CD4-positive, alpha-beta T cell (primary cell): ENCODE measurements around the gene PNMA8A. TPM values are rescaled to one million over a fixed set of nuclear protein-coding genes. Genes with fewer than 3 reads are reported as not detected.

Experiments used
- ATAC-seq: fragments of 200-7000 bp; cut with Tn5 transposase; one replicate; pipeline ENCODE4 v1.10.0; 2022; ENCODE audit warnings: mild to moderate bottlenecking; ENCODE audit not compliant: poor library complexity
- CTCF ChIA-PET: fragments of 350-600 bp; sonication (Branson Sonifier 250); formaldehyde crosslinking; loops from one replicate; lab custom pipeline; 2021; ENCODE audit warnings: antibody characterized with exemption, inconsistent platforms; lab: Charles Lee
- POLR2A ChIA-PET: fragments of 350-600 bp; sonication (Branson Sonifier 250); formaldehyde crosslinking; loops from one replicate; lab custom pipeline; 2021; ENCODE audit warnings: antibody characterized with exemption, inconsistent platforms; lab: Charles Lee
- DNase-seq, 14 experiments: peaks; one replicate each; pipeline ENCODE4 v3.0.0-alpha.2; 2013 to 2020; ENCODE audit warnings: mixed read lengths in 2 of 14
- H3K27ac ChIP-seq, 2 donors: one replicate each; pipeline versions ENCODE4 v1.5.1 to v1.7.0; 2013; ENCODE audit warnings: low read length in 2 of 2, low read depth in 1 of 2, mild to moderate bottlenecking in 1 of 2
- H3K27me3 ChIP-seq, 2 experiments: 1 replicate in 1 of 2; 2 replicates in 1 of 2; pipeline versions ENCODE4 v1.6.1 to v1.7.0; 2013; ENCODE audit warnings: low read length in 2 of 2, control low read depth in 1 of 2, mild to moderate bottlenecking in 1 of 2, moderate library complexity in 1 of 2; ENCODE audit not compliant: insufficient read depth in 2 of 2, control insufficient read depth in 1 of 2
- H3K36me3 ChIP-seq: one replicate; pipeline ENCODE4 v1.6.1; 2013; ENCODE audit warnings: low read length, control low read depth; ENCODE audit not compliant: insufficient read depth
- H3K4me1 ChIP-seq: one replicate; pipeline ENCODE4 v1.6.1; 2013; ENCODE audit warnings: low read length, control low read depth; ENCODE audit not compliant: insufficient read depth
- H3K4me3 ChIP-seq: one replicate; pipeline ENCODE4 v1.5.1; 2013; ENCODE audit warnings: mild to moderate bottlenecking, low read length, moderate library complexity
- H3K9me3 ChIP-seq, 2 experiments: 1 replicate in 1 of 2; 2 replicates in 1 of 2; pipeline versions ENCODE4 v1.6.1 to v1.7.0; 2013; ENCODE audit warnings: low read length in 2 of 2, mild to moderate bottlenecking in 2 of 2, control low read depth in 1 of 2, moderate library complexity in 1 of 2; ENCODE audit not compliant: control insufficient read depth in 1 of 2, insufficient read depth in 1 of 2
- H3K27ac Mint-ChIP-seq: one replicate; pipeline ENCODE4 v1.8.0; 2020; ENCODE audit warnings: mixed read lengths
- H3K27me3 Mint-ChIP-seq: one replicate; pipeline ENCODE4 v1.8.0; 2021; ENCODE audit warnings: mixed read lengths
- H3K36me3 Mint-ChIP-seq: one replicate; pipeline ENCODE4 v1.8.0; 2021; ENCODE audit warnings: low read depth, mixed read lengths
- H3K4me1 Mint-ChIP-seq: one replicate; pipeline ENCODE4 v1.8.0; 2021; ENCODE audit warnings: low read depth, mixed read lengths
- H3K4me3 Mint-ChIP-seq: one replicate; pipeline ENCODE4 v1.8.0; 2020; ENCODE audit warnings: mild to moderate bottlenecking, mixed read lengths
- H3K9me3 Mint-ChIP-seq: one replicate; pipeline ENCODE4 v1.8.0; 2020; ENCODE audit warnings: mixed read lengths
- intact Hi-C, 2 experiments: fragments of 100-400 bp; cut with DNase I in 1 of 2; cut with micrococcal nuclease in 1 of 2; formaldehyde crosslinking; loops; one replicate each; pipeline versions ENCODE4 v1.15.1 to v1.9.0; 2023 to 2025; cut with DNase I, micrococcal nuclease
- total RNA-seq, 174 experiments: library from RNA in 2 of 174; stranded (reverse) in 2 of 174; gene quantifications; one replicate each; pipeline ENCODE4 v1.2.3 and lab custom pipeline; 2021 to 2026
- TF ChIP-seq, protein P1 (sequence below): fragments of 200-600 bp; IDR thresholded peaks from one replicate; pipeline ENCODE4 v1.8.0; 2022; ENCODE audit warnings: antibody characterized with exemption, mild to moderate bottlenecking

Gene PNMA8A
- total RNA-seq, 2 experiments from 2014 or later = not detected

DNA sequence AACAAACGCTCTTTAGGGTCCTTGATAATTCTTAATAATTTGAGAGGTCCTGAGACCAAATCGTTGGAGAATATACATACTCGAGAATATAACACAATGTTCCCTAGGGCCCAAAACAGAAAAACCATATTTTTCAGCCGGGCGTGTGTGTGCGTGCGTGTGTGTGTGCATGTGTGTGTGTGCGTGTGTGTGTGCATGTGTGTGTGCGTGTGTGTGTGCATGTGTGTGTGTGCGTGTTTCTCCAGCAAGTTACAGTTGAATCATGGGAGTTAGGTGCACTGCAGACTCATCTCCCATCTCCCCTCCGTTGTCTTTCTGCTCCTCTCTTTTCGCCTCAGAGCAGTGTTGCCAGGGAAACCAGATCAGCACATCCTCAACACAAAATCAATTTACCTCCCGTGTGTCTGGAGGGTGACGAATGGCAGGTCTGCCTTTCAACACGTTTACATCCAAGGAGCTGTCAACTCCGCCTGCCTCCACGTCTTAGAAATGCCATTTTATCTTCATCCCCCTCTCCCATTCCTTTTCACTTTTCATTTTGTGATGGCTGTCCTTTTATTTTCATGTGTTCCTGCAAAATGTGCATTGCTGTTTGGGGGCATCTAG, 32.6 kb upstream of the PNMA8A start:
- ATAC-seq = no peak
- intact Hi-C loops = no loop called here
- H3K27ac Mint-ChIP-seq = no peak overlapping the region
- no peak overlapping the region for H3K4me3 Mint-ChIP-seq
- TF ChIP-seq, protein P1, sequence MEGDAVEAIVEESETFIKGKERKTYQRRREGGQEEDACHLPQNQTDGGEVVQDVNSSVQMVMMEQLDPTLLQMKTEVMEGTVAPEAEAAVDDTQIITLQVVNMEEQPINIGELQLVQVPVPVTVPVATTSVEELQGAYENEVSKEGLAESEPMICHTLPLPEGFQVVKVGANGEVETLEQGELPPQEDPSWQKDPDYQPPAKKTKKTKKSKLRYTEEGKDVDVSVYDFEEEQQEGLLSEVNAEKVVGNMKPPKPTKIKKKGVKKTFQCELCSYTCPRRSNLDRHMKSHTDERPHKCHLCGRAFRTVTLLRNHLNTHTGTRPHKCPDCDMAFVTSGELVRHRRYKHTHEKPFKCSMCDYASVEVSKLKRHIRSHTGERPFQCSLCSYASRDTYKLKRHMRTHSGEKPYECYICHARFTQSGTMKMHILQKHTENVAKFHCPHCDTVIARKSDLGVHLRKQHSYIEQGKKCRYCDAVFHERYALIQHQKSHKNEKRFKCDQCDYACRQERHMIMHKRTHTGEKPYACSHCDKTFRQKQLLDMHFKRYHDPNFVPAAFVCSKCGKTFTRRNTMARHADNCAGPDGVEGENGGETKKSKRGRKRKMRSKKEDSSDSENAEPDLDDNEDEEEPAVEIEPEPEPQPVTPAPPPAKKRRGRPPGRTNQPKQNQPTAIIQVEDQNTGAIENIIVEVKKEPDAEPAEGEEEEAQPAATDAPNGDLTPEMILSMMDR = no peak
- H3K36me3 ChIP-seq = no peaks in the 10 kb centered on the region
- H3K4me1 ChIP-seq = no peaks in the 10 kb centered on the region
- no peaks in the 10 kb centered on the region for H3K9me3 ChIP-seq
- H3K4me3 ChIP-seq = no peak overlapping the region
- H3K27ac ChIP-seq = no peak overlapping the region
- H3K27me3 Mint-ChIP-seq = peaks cover 29% of the 10 kb centered on the region
- H3K4me1 Mint-ChIP-seq = no peaks in the 10 kb centered on the region
- CTCF ChIA-PET = no interaction called here
- H3K9me3 Mint-ChIP-seq = no peaks in the 10 kb centered on the region
- no peaks in the 10 kb centered on the region for H3K36me3 Mint-ChIP-seq
- H3K27me3 ChIP-seq = peaks cover 0 to 2% of the 10 kb centered on the region in 2 experiments
- DNase-seq = no peak
- POLR2A ChIA-PET = no interaction called here

DNA sequence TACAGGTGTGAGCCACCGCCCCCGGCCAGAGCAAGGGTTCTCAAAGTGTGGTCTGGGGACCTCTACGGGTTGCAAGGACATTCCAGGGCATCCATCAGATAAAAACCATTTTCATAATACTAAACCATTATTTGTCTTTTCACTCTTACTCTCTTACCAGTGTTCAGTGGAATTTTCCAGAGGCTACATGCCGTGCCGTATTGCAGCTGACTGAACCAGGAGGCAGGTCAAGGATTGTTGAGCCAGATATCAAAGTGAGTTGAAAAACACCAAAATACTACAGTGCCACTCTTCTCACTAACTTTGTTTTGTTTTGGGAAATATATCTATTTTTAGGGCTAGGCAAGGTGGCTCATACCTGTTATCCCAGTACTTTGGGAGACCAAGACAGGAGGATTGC, 31.5 kb upstream of the PNMA8A start:
- no peaks in the 10 kb centered on the region for H3K4me1 Mint-ChIP-seq
- no peak for ATAC-seq
- H3K36me3 Mint-ChIP-seq = no peaks in the 10 kb centered on the region
- CTCF ChIA-PET = no interaction called here
- no peak for DNase-seq
- peaks cover 27% of the 10 kb centered on the region for H3K27me3 Mint-ChIP-seq
- no peak overlapping the region for H3K4me3 ChIP-seq
- TF ChIP-seq, protein P1 = no peak
- H3K36me3 ChIP-seq = no peaks in the 10 kb centered on the region
- no peaks in the 10 kb centered on the region for H3K9me3 ChIP-seq
- POLR2A ChIA-PET = no interaction called here
- peaks cover 0 to 2% of the 10 kb centered on the region in 2 experiments for H3K27me3 ChIP-seq
- H3K4me1 ChIP-seq = no peaks in the 10 kb centered on the region
- H3K27ac ChIP-seq = no peak overlapping the region
- no peak overlapping the region for H3K27ac Mint-ChIP-seq
- no peaks in the 10 kb centered on the region for H3K9me3 Mint-ChIP-seq
- intact Hi-C loops = no loop called here
- H3K4me3 Mint-ChIP-seq = no peak overlapping the region

DNA sequence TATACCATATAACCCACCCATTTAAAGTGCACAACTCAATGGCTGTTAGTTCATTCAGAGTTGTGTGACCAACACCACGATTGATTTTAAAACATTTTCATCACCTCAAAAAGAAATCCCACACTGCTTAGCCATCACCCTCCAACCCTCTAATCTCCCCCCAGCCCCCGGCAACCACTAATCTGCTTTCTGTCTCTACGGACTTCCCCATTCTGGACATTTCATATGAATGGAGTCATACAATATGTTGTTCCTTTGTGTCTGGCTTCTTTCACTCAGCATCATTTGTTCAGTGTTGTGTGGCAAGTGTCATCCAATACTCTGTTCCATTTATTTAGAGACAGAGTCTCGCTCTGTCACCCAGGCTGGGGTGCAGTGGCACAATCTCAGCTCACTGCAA, 28.3 kb upstream of the PNMA8A start:
- Mint-ChIP-seq H3K4me1 (peaks cover under 1% of the 10 kb centered on the region), H3K36me3 (no peaks in the 10 kb centered on the region), H3K27me3 (peaks cover 19% of the 10 kb centered on the region), H3K4me3 (no peak overlapping the region), H3K27ac (no peak overlapping the region), H3K9me3 (no peaks in the 10 kb centered on the region)
- Histone ChIP-seq H3K36me3 (no peaks in the 10 kb centered on the region), H3K27ac (no peak overlapping the region), H3K27me3 (peaks cover 7 to 10% of the 10 kb centered on the region in 2 experiments), H3K4me3 (no peak overlapping the region), H3K4me1 (peaks cover 12% of the 10 kb centered on the region), H3K9me3 (peaks cover 0 to 9% of the 10 kb centered on the region in 2 experiments)
- ChIA-PET POLR2A (no interaction called here), CTCF (no interaction called here)
- TF ChIP-seq, protein P1 = no peak
- no peak for DNase-seq
- intact Hi-C loops = no loop called here
- no peak for ATAC-seq
